Measurements from ENCODE around the gene MRTFA. TPM values are rescaled to one million over a fixed set of nuclear protein-coding genes. Genes with fewer than 3 reads are reported as not detected.
"Not testable (repeated sequence)": the region's sequence is repeated elsewhere in the genome, so short reads cannot be mapped to it uniquely, and the experiment has no call there.

Gene MRTFA
- polyA plus RNA-seq, 1 donor: 22.7 TPM

- DNase-seq: no peak
Measured at GRCh38 chr22:40628354-40629042, 8.0 kb downstream of the MRTFA start.

GRCh38 chr22:40627612-40628011, 8.9 kb downstream of the MRTFA start:
- no peak for DNase-seq

GRCh38 chr22:40626851-40627250, 9.7 kb downstream of the MRTFA start:
- DNase-seq: no peak

- DNase-seq: not testable (repeated sequence)
Measured at GRCh38 chr22:40625794-40626193, 10.7 kb downstream of the MRTFA start.

- not testable (repeated sequence) for DNase-seq
Measured at GRCh38 chr22:40625281-40625680, 11.2 kb downstream of the MRTFA start.

- DNase-seq: no peak
Measured at GRCh38 chr22:40624770-40625169, 11.7 kb downstream of the MRTFA start.

GRCh38 chr22:40621309-40622151, 15.0 kb downstream of the MRTFA start:
- no peak for DNase-seq

GRCh38 chr22:40620464-40621046, 16.0 kb downstream of the MRTFA start:
- no peak for DNase-seq

- DNase-seq: no peak
Measured at GRCh38 chr22:40618400-40618799, 18.1 kb downstream of the MRTFA start.

GRCh38 chr22:40616578-40616977, 19.9 kb downstream of the MRTFA start:
- no peak for DNase-seq

- no peak for DNase-seq
Measured at GRCh38 chr22:40613067-40613466, 23.5 kb downstream of the MRTFA start.

- no peak for DNase-seq
Measured at GRCh38 chr22:40612291-40612751, 24.2 kb downstream of the MRTFA start.

GRCh38 chr22:40611606-40612005, 24.9 kb downstream of the MRTFA start:
- no peak for DNase-seq

- no peak for DNase-seq
Measured at GRCh38 chr22:40610329-40610850, 26.1 kb downstream of the MRTFA start.

- no peak for DNase-seq
Measured at GRCh38 chr22:40609216-40609615, 27.3 kb downstream of the MRTFA start.

- no peak for DNase-seq
Measured at GRCh38 chr22:40607506-40607905, 29.0 kb downstream of the MRTFA start.

GRCh38 chr22:40606306-40606705, 30.2 kb downstream of the MRTFA start:
- DNase-seq: no peak

- DNase-seq: no peak
Measured at GRCh38 chr22:40605761-40606160, 30.8 kb downstream of the MRTFA start.

GRCh38 chr22:40603088-40603605, 33.4 kb downstream of the MRTFA start:
- DNase-seq: no peak

- no peak for DNase-seq
Measured at GRCh38 chr22:40602231-40602630, 34.3 kb downstream of the MRTFA start.

- DNase-seq: no peak
Measured at GRCh38 chr22:40599731-40600130, 36.8 kb downstream of the MRTFA start.

GRCh38 chr22:40598712-40599111, 37.8 kb downstream of the MRTFA start:
- DNase-seq: not testable (repeated sequence)

All from left kidney (tissue), 2 donors.